Frontal cortex (tissue), 4 donors: ENCODE measurements around the gene QKI. TPM values are rescaled to one million over a fixed set of nuclear protein-coding genes. Genes with fewer than 3 reads are reported as not detected.
"Not testable (repeated sequence)": the region's sequence is repeated elsewhere in the genome, so short reads cannot be mapped to it uniquely, and the experiment has no call there.

Experiments used
- DNase-seq, 2 donors: peaks; one replicate each; pipeline ENCODE4 v3.0.0; 2012; ENCODE audit warnings: low spot score in 2 of 2
- FAIRE-seq: peaks from 2 replicates; lab custom pipeline; 2012; peaks lifted over from hg19 to GRCh38; lab: Jason Lieb, UNC
- total RNA-seq: library from RNA; depleted of rRNA; stranded (reverse); fragments of >200 nt; gene quantifications from one replicate; pipeline ENCODE4 v1.2.3, GENCODE V29; 2014
- donor health status: control.
- donor health status: control.
- donor health status: control.

Gene QKI
- total RNA-seq, 1 donor from 2014 or later: 218 TPM

DNA sequence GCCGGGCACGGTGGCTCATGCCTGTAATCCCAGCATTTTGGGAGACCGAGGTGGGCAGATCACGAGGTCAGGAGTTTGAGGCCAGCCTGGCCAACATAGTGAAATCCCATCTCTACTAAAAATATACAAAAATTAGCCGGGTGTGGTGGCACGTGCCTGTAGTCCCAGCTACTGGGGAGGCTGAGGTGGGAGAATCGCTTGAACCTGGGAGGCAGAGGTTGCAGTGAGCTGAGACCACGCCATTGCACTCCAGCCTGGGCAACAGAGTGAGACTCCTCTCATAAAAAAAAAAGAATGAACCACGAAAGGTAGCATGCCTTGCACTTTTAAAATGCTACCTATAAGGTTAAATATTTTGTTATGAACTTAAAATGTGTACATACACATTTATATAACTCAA, 19.0 kb downstream of the QKI start:
- FAIRE-seq, DNase-seq: not testable (repeated sequence)

- FAIRE-seq: no peak
- no peak for DNase-seq
These were observed 20.5 kb downstream of the QKI start for GRCh38 chr6:163435023-163435422.

- FAIRE-seq (no peak), DNase-seq (no peak)
These were observed 22.3 kb downstream of the QKI start for GRCh38 chr6:163436843-163437242.

DNA sequence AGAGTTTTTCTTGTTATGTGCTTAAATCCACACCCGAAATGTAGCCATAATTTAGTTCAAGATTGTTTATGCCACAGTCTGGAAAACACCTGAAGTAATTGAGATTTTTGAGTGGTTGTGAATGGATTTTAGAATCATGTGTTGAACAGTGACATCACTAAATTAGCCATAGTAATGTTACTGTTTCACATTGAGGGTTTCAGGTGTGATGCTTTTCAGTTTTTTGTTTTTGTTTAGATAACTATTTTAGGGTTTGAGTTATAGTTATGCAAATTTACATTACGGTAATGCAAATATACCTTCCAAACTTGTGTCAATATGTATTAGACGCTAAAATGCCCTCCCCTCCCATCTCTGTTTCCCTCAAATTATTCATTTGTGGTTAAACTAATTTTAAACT, 22.9 kb downstream of the QKI start:
- DNase-seq (no peak), FAIRE-seq (no peak)

GRCh38 chr6:163438298-163438939, 23.9 kb downstream of the QKI start:
- FAIRE-seq (no peak), DNase-seq (no peak)

- DNase-seq (no peak), FAIRE-seq (no peak)
These were observed 24.4 kb downstream of the QKI start for GRCh38 chr6:163438940-163439335.

DNA sequence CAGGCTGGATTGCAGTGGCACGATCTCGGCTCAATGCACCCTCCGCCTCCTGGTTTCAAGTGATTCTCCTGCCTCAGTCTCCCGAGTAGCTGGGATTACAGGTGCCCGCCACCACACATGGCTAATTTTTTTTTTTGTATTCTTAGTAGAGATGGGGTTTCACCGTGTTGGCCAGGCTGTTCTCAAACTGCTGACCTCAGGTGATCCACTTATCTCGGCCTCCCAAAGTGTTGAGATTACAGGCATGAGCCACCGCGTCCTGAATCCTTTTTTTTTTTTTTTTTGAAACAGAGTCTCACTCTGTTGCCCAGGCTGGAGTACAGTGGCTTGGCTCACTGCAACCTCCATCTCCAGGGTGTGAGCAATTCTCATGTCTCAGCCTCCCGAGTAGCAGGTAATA, 24.9 kb downstream of the QKI start:
- FAIRE-seq, DNase-seq: not testable (repeated sequence)

DNA sequence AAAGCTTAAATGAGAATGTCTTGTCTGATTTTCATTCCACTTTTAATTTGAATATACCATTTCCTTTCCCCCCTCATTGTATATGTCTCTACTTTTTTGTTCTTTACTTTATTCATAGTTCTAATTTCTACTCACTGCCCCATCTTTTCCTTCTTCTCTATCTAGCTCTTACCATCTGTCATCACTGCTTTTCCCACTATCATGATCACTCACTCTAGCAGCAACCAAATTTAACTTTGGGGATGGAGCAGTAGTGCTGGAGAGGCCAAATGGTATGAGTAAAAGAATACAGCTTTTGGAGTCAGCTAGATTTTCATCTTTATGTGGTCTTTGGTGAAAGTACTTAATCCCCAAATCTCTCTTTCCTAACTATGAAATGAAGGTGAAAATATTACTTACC, 25.5 kb downstream of the QKI start:
- no peak for FAIRE-seq
- no peak for DNase-seq

DNA sequence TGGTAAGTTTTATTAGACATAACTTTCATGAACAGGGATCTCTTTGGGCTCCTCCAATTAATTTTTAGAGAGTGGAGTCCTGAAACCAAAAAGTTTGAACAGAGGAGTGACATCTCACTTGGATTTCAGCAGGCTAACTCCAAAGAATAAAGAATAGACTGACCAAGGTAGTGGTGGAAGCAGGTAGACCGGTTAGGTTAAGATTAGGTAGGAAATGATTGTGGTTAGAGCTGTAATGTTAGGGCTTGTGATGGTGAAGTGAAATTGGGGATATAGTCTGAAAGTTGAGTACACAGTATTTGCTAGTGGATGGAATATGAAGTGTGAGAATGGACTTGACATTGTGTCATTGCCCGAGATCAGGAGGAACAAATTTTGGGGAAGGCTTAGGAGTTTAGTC, 27.8 kb downstream of the QKI start:
- DNase-seq (no peak), FAIRE-seq (no peak)

DNA sequence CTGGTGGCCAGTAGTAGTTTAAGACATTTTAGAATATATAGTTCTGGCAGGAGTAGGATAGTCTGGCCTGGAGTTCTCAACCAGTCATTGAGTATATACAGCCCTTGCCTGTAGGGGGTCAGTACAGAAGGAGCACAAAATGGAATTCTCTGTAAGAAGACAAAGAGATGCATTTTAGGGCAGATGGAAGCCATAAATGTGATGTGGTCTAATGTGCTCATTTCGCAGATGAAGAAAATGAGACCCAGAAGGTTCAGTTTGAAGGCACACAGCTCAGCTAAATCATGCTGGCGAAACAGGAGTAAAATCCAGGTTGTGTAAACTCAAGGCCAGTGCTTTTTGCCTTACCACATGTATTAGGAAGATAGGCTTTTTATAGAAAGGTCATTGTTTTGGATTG, 29.6 kb downstream of the QKI start:
- DNase-seq (no peak), FAIRE-seq (no peak)

DNA sequence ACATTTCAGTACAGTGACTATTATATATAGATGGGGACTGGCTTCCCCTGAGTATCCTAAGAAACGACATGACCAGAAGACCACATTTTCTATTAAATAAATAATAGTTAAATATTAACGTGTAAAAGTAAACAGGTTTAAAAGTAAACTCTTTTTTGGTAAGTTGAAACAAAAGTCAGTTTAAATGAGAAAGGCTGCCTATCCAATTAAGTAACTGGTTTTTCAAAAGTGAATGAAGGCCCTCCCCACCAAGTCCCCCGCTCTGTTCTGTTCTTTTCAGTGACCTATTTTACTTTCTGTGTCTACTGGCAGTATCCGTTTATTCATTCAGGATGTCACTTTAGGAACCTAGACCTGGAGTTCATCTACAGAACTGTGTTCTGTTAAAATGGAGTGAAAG, 32.0 kb downstream of the QKI start:
- no peak for FAIRE-seq
- DNase-seq: no peak

- FAIRE-seq (no peak), DNase-seq (no peak)
These were observed 34.6 kb downstream of the QKI start for GRCh38 chr6:163449076-163449475.

DNA sequence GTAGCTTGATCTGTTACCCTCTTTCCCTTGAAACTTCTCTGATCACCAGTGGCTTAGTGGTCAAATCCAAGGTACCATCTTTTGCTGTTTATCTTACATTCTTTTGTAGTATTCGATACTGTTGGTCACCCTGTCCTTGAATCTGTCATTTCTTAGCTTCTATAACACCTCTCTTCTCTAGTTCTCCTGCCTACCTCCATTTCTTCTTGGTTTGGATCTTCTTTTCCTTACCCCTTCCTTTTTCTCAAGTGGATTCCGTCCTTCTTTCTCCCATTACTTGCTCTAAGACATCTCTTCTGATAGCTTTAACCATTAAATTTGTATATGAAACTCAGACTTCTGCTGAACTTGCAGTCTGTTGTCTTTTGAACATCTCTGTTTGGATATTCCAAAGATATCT, 39.9 kb downstream of the QKI start:
- FAIRE-seq (no peak), DNase-seq (no peak)

DNA sequence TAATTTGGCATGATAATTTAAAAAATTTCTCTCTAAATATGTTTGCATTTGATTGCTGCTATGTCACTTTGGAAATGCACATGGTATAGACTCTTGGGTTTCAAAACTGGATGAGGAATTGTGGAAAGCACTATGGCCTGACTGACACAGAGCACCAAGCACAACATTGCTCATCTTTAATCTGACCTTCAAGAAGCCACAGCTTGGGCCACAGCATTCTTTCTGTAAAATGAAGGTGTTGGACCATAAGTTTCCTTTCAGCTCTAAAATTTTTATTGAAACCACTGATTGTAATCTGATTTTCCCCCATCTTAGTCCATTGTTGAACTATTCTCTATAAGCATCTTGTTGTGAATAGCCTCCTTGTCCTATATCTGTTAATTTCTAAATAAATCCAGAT, 41.0 kb downstream of the QKI start:
- FAIRE-seq: no peak

DNA sequence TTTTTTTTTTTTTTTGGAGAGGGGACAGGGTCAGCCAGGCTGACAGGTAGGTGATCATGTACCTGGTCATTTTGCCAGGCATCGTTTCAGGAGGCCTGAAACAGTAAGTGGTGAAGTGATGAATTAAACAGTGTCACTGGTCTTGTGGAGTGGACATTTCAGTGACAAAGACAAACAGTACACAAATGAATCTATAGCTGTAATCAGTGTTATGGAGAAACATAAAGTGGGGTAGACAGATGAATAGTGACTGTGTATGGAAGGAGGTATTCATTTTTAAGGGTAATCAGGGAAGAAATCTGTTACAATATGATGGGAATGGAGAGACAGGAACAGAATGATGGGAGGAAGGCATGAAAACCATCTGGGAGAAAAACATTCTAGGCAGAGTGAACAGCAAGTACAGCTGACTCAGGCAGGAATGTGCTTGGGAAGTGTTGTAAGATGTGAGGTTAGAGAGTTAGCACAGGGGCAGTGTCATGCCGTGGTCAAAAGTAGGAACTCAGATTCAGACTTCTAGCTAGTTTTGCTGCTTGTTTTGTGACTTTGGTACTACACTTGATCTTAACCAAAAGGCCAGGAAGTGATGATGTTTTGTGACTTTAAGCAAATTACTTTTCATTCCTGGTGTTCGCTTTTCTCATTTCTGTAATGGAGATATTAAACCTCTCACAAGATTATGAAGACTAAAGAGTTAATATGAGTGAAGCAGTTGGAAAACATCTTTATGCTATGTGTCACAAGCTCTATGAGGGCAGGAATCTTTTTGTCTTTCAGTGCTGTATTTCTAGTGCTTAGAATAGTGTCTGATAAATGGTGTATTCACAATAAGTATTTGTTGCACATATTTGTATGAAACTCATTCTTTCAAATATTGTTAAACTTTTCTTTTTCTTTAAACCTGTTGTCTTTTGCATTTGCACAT, 43.4 kb downstream of the QKI start:
- DNase-seq: no peak
- FAIRE-seq: no peak

More for the DNA sequence above, 41.0 kb downstream of the QKI start:
- DNase-seq: no peak

DNA sequence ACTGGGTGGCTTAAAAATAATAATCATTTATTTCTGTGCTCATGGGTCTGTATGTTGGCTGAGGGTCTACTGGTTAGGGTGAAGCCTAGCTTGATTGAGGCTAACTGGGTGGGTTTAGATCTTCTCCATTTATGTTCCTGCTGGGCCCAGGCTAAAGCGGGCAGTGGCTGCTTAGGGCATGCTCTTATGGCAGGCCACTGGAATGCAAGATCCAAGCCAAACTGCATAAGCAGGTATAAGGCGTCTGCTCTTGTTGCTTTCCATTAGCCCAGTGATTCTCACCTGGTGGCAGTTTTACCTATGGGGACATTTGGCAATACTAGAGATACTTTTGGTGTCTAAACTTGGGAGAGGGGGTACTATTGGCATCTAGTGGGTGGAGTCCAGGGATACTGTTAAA, 44.5 kb downstream of the QKI start:
- DNase-seq (no peak), FAIRE-seq (no peak)

DNA sequence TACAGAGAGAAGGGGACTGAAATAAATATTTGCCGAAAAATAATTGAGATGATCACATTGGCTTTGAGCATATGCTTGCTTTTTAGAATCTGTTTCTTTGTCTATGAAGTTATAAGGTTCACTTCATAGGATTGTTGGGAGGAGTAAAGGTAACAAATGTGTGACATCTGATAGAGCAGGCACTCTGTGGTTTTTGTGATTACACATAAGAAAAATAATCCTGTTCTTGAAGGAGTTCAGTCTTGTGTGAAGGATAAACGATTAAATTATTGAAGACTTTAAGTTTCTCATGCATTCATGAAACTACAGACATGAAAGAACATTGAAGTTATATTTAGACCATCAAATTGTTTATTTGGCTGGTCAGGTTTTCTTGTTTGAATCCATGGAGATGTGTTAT, 45.0 kb downstream of the QKI start:
- no peak for FAIRE-seq

GRCh38 chr6:163460307-163460782, 45.8 kb downstream of the QKI start:
- FAIRE-seq: no peak
- no peak for DNase-seq

More for the DNA sequence above, 45.0 kb downstream of the QKI start:
- no peak for DNase-seq

DNA sequence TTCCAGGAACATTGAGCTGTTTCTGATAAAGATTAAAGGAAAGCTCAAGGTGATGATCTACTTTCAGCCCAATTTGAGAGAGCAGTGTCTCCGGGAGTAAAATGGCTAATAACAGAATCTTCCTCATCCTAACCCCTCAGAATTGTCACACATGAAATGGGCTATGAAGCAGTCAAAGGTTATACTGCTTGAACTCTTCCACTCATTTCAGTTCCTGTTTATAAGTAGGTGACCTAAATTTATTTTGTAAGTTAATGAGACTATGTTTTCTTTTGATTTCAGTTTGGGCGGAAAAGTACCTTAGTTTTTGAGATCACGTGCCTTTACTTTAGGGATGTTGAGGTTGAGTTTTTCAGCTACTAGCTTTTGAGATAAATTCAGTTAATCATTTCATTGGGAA, 47.2 kb downstream of the QKI start:
- no peak for DNase-seq
- FAIRE-seq: no peak

DNA sequence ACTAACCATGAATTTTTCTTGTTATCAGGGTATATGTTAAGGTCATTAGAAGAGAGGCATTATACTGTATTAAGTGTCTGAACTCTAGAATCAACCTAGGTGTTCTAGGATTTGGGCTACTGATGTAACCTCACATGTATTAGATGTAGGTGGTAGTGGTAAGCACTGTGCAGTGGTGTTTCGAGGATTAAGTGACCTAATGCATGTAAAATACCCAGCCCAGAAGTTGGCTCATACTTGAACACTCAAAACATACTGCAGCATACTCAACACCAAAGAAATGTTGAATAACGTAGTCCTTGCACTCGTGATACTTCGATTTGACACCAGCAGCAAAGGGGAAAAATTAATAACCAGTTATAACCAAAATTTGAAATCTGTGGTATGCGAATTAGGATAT, 48.7 kb downstream of the QKI start:
- FAIRE-seq (no peak), DNase-seq (no peak)

GRCh38 chr6:163463795-163464194, 49.3 kb downstream of the QKI start:
- FAIRE-seq (no peak), DNase-seq (no peak)
